Breast epithelium (tissue), 4 donors: ENCODE measurements around the gene IFITM1. TPM values are rescaled to one million over a fixed set of nuclear protein-coding genes. Genes with fewer than 3 reads are reported as not detected.
"Not testable (repeated sequence)": the region's sequence is repeated elsewhere in the genome, so short reads cannot be mapped to it uniquely, and the experiment has no call there.

Experiments used
- DNase-seq, 2 donors: peaks; one replicate each; pipeline ENCODE4 v3.0.0-alpha.2; 2019; ENCODE audit warnings: low spot score in 2 of 2
- H3K27ac ChIP-seq, 2 donors: fragments of 200-600 bp; sonication (generic) in 1 of 2; one replicate each; pipeline ENCODE4 v1.5.1; 2016 to 2019; ENCODE audit warnings: mild to moderate bottlenecking in 1 of 2
- H3K27me3 ChIP-seq, 2 donors: fragments of 200-600 bp; sonication (generic) in 1 of 2; one replicate each; pipeline versions ENCODE4 v1.5.1 to v1.6.0; 2017 to 2019; ENCODE audit warnings: control low read depth in 1 of 2, mild to moderate bottlenecking in 1 of 2
- H3K36me3 ChIP-seq: fragments of 200-600 bp; one replicate; pipeline ENCODE4 v1.5.1; 2019
- H3K4me1 ChIP-seq, 2 donors: fragments of 200-600 bp; sonication (generic); one replicate each; pipeline ENCODE4 v1.5.1; 2016 to 2019; ENCODE audit warnings: control low read depth in 1 of 2
- H3K4me3 ChIP-seq, 3 donors: fragments of 200-600 bp; sonication (generic); 1 replicate in 2 of 3; 2 replicates in 1 of 3; pipeline ENCODE4 v1.5.1; 2016 to 2019; ENCODE audit warnings: mild to moderate bottlenecking in 3 of 3, moderate library complexity in 2 of 3
- H3K9me3 ChIP-seq, 2 donors: fragments of 200-600 bp; sonication (generic) in 1 of 2; one replicate each; pipeline ENCODE4 v1.5.1; 2016 to 2019; ENCODE audit warnings: control low read depth in 1 of 2
- CTCF ChIP-seq, 3 donors: fragments of 450-650 bp; IDR thresholded peaks; one replicate each; pipeline ENCODE4 v1.5.1; 2016 to 2017; ENCODE audit warnings: antibody characterized with exemption in 3 of 3, mild to moderate bottlenecking in 3 of 3, moderate library complexity in 3 of 3
- POLR2A ChIP-seq: fragments of 450-650 bp; IDR thresholded peaks from one replicate; pipeline ENCODE4 v1.6.1; 2016; ENCODE audit warnings: antibody characterized with exemption, mild to moderate bottlenecking, moderate library complexity
- POLR2AphosphoS5 ChIP-seq, 3 donors: sonication (generic); formaldehyde crosslinking; IDR thresholded peaks; one replicate each; pipeline ENCODE4 v1.6.1; 2017; ENCODE audit warnings: antibody characterized with exemption in 3 of 3
- intact Hi-C: fragments of 100-400 bp; cut with DNase I; formaldehyde crosslinking; loops from one replicate; pipeline ENCODE4 v1.15.1; 2023; ENCODE audit warnings: low total_unique reads
- total RNA-seq, 3 donors: library from RNA; depleted of rRNA; stranded (reverse); fragments of >200 nt; gene quantifications; one replicate each; pipeline ENCODE4 v1.1.0, GENCODE V29; 2016

The IFITM1 gene
- total RNA-seq, 3 donors from 2014 or later: 129 to 321 (median 142) TPM

GRCh38 chr11:360326-361280 lies 46.8 kb downstream of the IFITM1 start:
- H3K4me1 ChIP-seq: peaks cover 1 to 2% of the 10 kb centered on the region in 2 donors
- H3K27ac ChIP-seq: no peak overlapping the region
- H3K36me3 ChIP-seq: no peaks in the 10 kb centered on the region
- TF ChIP-seq POLR2AphosphoS5 (IDR thresholded peaks at IDR 0.05) (no peak), POLR2A (no peak), CTCF (IDR thresholded peaks at IDR 0.05) (no peak)
- DNase-seq: peak in 1 of 2 donors; percentile 31
- intact Hi-C loops: loop anchor here (5.0 kb wide), 1 partner anchor 63 kb away; the partner anchor contains the start of gene IFITM5
- peaks cover 0 to 11% of the 10 kb centered on the region in 2 donors for H3K27me3 ChIP-seq
- no peak overlapping the region for H3K4me3 ChIP-seq
- peaks cover 4 to 6% of the 10 kb centered on the region in 2 donors for H3K9me3 ChIP-seq

GRCh38 chr11:362642-363442 lies 49.0 kb downstream of the IFITM1 start:
- no peak for TF ChIP-seq POLR2AphosphoS5 (IDR thresholded peaks at IDR 0.05)
- TF ChIP-seq POLR2A: no peak
- TF ChIP-seq CTCF (IDR thresholded peaks at IDR 0.05): no peak
- no peak for DNase-seq
- Histone ChIP-seq H3K27me3 (peaks cover 0 to 24% of the 10 kb centered on the region in 2 donors), H3K9me3 (peaks cover 4 to 6% of the 10 kb centered on the region in 2 donors), H3K27ac (no peak overlapping the region), H3K36me3 (no peaks in the 10 kb centered on the region), H3K4me1 (no peaks in the 10 kb centered on the region), H3K4me3 (no peak overlapping the region)
- intact Hi-C loops: loop anchor here (5.0 kb wide), 1 partner anchor 66 kb away; the partner anchor contains the start of gene IFITM5

- H3K27ac ChIP-seq, DNase-seq, H3K9me3 ChIP-seq, H3K36me3 ChIP-seq, H3K4me3 ChIP-seq, H3K4me1 ChIP-seq: not testable (repeated sequence)
- H3K27me3 ChIP-seq: peaks cover 0 to 29% of the 10 kb centered on the region in 2 donors
- intact Hi-C loops: loop anchor here (5.0 kb wide), 1 partner anchor 66 kb away; the partner anchor contains the start of gene IFITM5
Observed at GRCh38 chr11:363443-363805, 49.6 kb downstream of the IFITM1 start.

- Histone ChIP-seq H3K27ac (no peak overlapping the region), H3K36me3 (no peaks in the 10 kb centered on the region), H3K27me3 (peaks cover 0 to 32% of the 10 kb centered on the region in 2 donors), H3K4me1 (peaks cover 0 to 4% of the 10 kb centered on the region in 2 donors), H3K4me3 (peak overlapping the region in 1 of 3 donors; percentile 5), H3K9me3 (peaks cover 4 to 6% of the 10 kb centered on the region in 2 donors)
- intact Hi-C loops: loop anchor here (5.0 kb wide), 1 partner anchor 67 kb away; the partner anchor contains the start of gene IFITM5
- no peak for TF ChIP-seq POLR2AphosphoS5 (IDR thresholded peaks at IDR 0.05)
- TF ChIP-seq CTCF (IDR thresholded peaks at IDR 0.05): peak; percentile 58 to 72 (median 67)
- peak; percentile 71 to 79 for DNase-seq
Observed at GRCh38 chr11:363948-364761, 50.3 kb downstream of the IFITM1 start.

Other genes starting within 250 kb of the IFITM1 start
- gene SCGB1C1, start 121.0 kb upstream of the IFITM1 start, total RNA-seq: not detected
- 10 to 100 TPM; 25.6 to 30.4 (median 28.5) TPM for gene BET1L, start 106.6 kb upstream of the IFITM1 start, total RNA-seq
- 10 to 100 TPM; 76.5 to 90.8 (median 77.0) TPM for gene RIC8A, start 106.3 kb upstream of the IFITM1 start, total RNA-seq
- gene SIRT3, start 77.7 kb upstream of the IFITM1 start, total RNA-seq: 10 to 100 TPM; 17.3 to 21.4 (median 19.3) TPM
- 100 to 1,000 TPM in 2 of 3 donors, 10 to 100 TPM in 1; 96.0 to 114 (median 106) TPM for gene PSMD13, start 77.1 kb upstream of the IFITM1 start, total RNA-seq
- 1 to 10 TPM in 2 of 3 donors, under 1 TPM in 1; 0.59 to 3.7 (median 2.0) TPM for gene NLRP6, start 35.6 kb upstream of the IFITM1 start, total RNA-seq
- gene PGGHG, start 24.9 kb upstream of the IFITM1 start, total RNA-seq: 10 to 100 TPM; 13.0 to 63.9 (median 37.3) TPM
- gene IFITM5, start 14.5 kb upstream of the IFITM1 start, total RNA-seq: not detected
- 100 to 1,000 TPM in 2 of 3 donors, 10 to 100 TPM in 1; 81.4 to 404 (median 129) TPM for gene IFITM2, start 6.2 kb upstream of the IFITM1 start, total RNA-seq
- 100 to 1,000 TPM; 158 to 361 (median 195) TPM for gene IFITM3, start 6.8 kb downstream of the IFITM1 start, total RNA-seq
- gene B4GALNT4, start 55.5 kb downstream of the IFITM1 start, total RNA-seq: 10 to 100 TPM in 1 of 3 donors, 1 to 10 TPM in 1, under 1 TPM in 1; 0.48 to 11.3 (median 8.2) TPM
- gene PKP3, start 80.2 kb downstream of the IFITM1 start, total RNA-seq: 10 to 100 TPM in 2 of 3 donors, under 1 TPM in 1; 0.32 to 60.9 (median 36.7) TPM
- gene SIGIRR, start 101.0 kb downstream of the IFITM1 start, total RNA-seq: 10 to 100 TPM; 37.3 to 49.8 (median 46.5) TPM
- 10 to 100 TPM in 1 of 3 donors, 1 to 10 TPM in 1, under 1 TPM in 1; 0.32 to 14.2 (median 9.8) TPM for gene ANO9, start 128.0 kb downstream of the IFITM1 start, total RNA-seq
- 10 to 100 TPM; 23.8 to 53.7 (median 33.1) TPM for gene PTDSS2, start 136.2 kb downstream of the IFITM1 start, total RNA-seq
- 100 to 1,000 TPM; 139 to 249 (median 209) TPM for gene RNH1, start 193.2 kb downstream of the IFITM1 start, total RNA-seq
- 10 to 100 TPM; 33.2 to 50.1 (median 33.4) TPM for gene HRAS, start 221.5 kb downstream of the IFITM1 start, total RNA-seq
- 1 to 10 TPM in 2 of 3 donors, under 1 TPM in 1; 0.16 to 1.6 (median 1.3) TPM for gene LRRC56, start 223.5 kb downstream of the IFITM1 start, total RNA-seq
- 1 to 10 TPM; 2.6 to 6.1 (median 5.2) TPM for gene LMNTD2, start 246.7 kb downstream of the IFITM1 start, total RNA-seq
- gene RASSF7, start 246.9 kb downstream of the IFITM1 start, total RNA-seq: 10 to 100 TPM in 2 of 3 donors, 1 to 10 TPM in 1; 7.5 to 58.5 (median 33.1) TPM